ENCODE data around the gene PPP1R1B. TPM values are rescaled to one million over a fixed set of nuclear protein-coding genes. Genes with fewer than 3 reads are reported as not detected.

PPP1R1B gene
- total RNA-seq, 4 donors from 2014 or later: 1.5 to 5.1 TPM; not detected in 2

- Histone ChIP-seq H3K4me3 (no peak overlapping the region), H3K4me1 (peaks cover 49 to 54% of the 10 kb centered on the region in 2 donors), H3K9me3 (no peaks in the 10 kb centered on the region), H3K36me3 (peaks cover 0 to 6% of the 10 kb centered on the region in 2 donors), H3K27me3 (no peaks in the 10 kb centered on the region), H3K27ac (peak overlapping the region in 3 of 4 donors; percentile 96 to 99 (median 99))
- DNase-seq: no peak
- in situ Hi-C loops (cut with MboI; ENCODE audit: low sequenced_read_pairs in 4 of 4) (no loop called here), intact Hi-C loops (cut with DNase I; ENCODE audit: low total_unique reads) (no loop called here)
- no peak for ATAC-seq
- no peak for TF ChIP-seq CTCF (IDR thresholded peaks at IDR 0.05 in 4 of 5, conservative IDR thresholded peaks at IDR 0.05 in 1 of 5)
- TF ChIP-seq POLR2A (IDR thresholded peaks at IDR 0.05): no peak
Measured at GRCh38 chr17:39658346-39658745, 31.6 kb downstream of the PPP1R1B start.

GRCh38 chr17:39658760-39659159 lies 32.0 kb downstream of the PPP1R1B start:
- in situ Hi-C loops (cut with MboI; ENCODE audit: low sequenced_read_pairs in 4 of 4): no loop called here
- peaks cover 0 to 6% of the 10 kb centered on the region in 2 donors for H3K36me3 ChIP-seq
- ATAC-seq: no peak
- DNase-seq: no peak
- peak overlapping the region; percentile 96 to 99 (median 98) for H3K27ac ChIP-seq
- TF ChIP-seq POLR2A (IDR thresholded peaks at IDR 0.05): no peak
- TF ChIP-seq CTCF (IDR thresholded peaks at IDR 0.05 in 4 of 5, conservative IDR thresholded peaks at IDR 0.05 in 1 of 5): no peak
- H3K4me1 ChIP-seq: peaks cover 52 to 59% of the 10 kb centered on the region in 2 donors
- no peaks in the 10 kb centered on the region for H3K27me3 ChIP-seq
- H3K4me3 ChIP-seq: no peak overlapping the region
- intact Hi-C loops (cut with DNase I; ENCODE audit: low total_unique reads): no loop called here
- no peaks in the 10 kb centered on the region for H3K9me3 ChIP-seq

- no peaks in the 10 kb centered on the region for H3K27me3 ChIP-seq
- H3K36me3 ChIP-seq: peaks cover 0 to 6% of the 10 kb centered on the region in 2 donors
- DNase-seq (no peak), ATAC-seq (no peak)
- intact Hi-C loops (cut with DNase I; ENCODE audit: low total_unique reads) (loop anchor here (5.0 to 10.0 kb wide), 2 partner anchors 93 to 465 kb away; partner anchors contain the start of gene CACNB1), in situ Hi-C loops (cut with MboI; ENCODE audit: low sequenced_read_pairs in 4 of 4) (no loop called here)
- H3K9me3 ChIP-seq: no peaks in the 10 kb centered on the region
- peaks cover 59 to 60% of the 10 kb centered on the region in 2 donors for H3K4me1 ChIP-seq
- TF ChIP-seq CTCF (IDR thresholded peaks at IDR 0.05 in 4 of 5, conservative IDR thresholded peaks at IDR 0.05 in 1 of 5) (no peak), POLR2A (IDR thresholded peaks at IDR 0.05) (no peak)
- H3K4me3 ChIP-seq: peak overlapping the region in 2 of 4 donors; percentile 33 to 38
- H3K27ac ChIP-seq: peak overlapping the region; percentile 96 to 99 (median 98)
Measured at GRCh38 chr17:39659279-39660010, 32.7 kb downstream of the PPP1R1B start.

GRCh38 chr17:39660011-39660360 lies 33.2 kb downstream of the PPP1R1B start:
- H3K9me3 ChIP-seq: no peaks in the 10 kb centered on the region
- intact Hi-C loops (cut with DNase I; ENCODE audit: low total_unique reads) (loop anchor here (5.0 to 10.0 kb wide), 2 partner anchors 92 to 465 kb away; partner anchors contain the start of gene CACNB1), in situ Hi-C loops (cut with MboI; ENCODE audit: low sequenced_read_pairs in 4 of 4) (no loop called here)
- ATAC-seq (no peak), DNase-seq (no peak)
- TF ChIP-seq CTCF (IDR thresholded peaks at IDR 0.05 in 4 of 5, conservative IDR thresholded peaks at IDR 0.05 in 1 of 5) (no peak), POLR2A (IDR thresholded peaks at IDR 0.05) (no peak)
- no peaks in the 10 kb centered on the region for H3K27me3 ChIP-seq
- peaks cover 62 to 64% of the 10 kb centered on the region in 2 donors for H3K4me1 ChIP-seq
- H3K36me3 ChIP-seq: peaks cover 0 to 6% of the 10 kb centered on the region in 2 donors
- peak overlapping the region in 3 of 4 donors; percentile 23 to 38 (median 33) for H3K4me3 ChIP-seq
- H3K27ac ChIP-seq: peak overlapping the region; percentile 96 to 99 (median 98)

All from gastrocnemius medialis (tissue), 4 donors.